H1 (cell line): Measurements from ENCODE around the gene PDE5A.

Experiments
- CBX8 ChIP-seq: fragments of 300-800, 300-1000 bp; sonication (generic); IDR thresholded peaks from 2 replicates; pipeline ENCODE4 v1.7.1; 2016; ENCODE audit warnings: low read depth, low read length, borderline replicate concordance
- EZH2 ChIP-seq: fragments of 200-600 bp; sonication (generic); IDR thresholded peaks from 2 replicates; pipeline ENCODE4 v1.7.1; 2012; ENCODE audit warnings: low read depth, mild to moderate bottlenecking, moderate library complexity, low read length, inconsistent platforms; ENCODE audit not compliant: severe bottlenecking

DNA sequence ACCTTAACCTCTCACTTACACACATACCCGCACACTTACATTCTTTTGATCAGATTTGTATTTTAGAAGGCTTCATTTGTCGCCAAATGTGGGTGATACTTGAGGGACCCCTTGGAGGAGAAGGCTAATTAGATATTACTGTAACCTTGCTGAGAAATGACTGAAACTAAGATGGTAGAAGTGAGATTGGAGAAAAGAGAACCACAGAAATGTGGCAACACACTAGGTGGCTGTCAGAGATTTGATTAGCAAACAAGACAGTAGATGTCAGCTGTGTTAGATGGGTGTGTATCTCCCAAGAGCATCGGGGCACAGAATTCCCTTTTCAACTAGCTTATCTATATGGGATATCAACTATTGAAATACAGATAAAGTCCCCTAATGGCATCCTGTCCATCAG lies 157.3 kb downstream of the PDE5A start:
- no peak for TF ChIP-seq CBX8
- no peak for TF ChIP-seq EZH2
